K562 (cell line): ENCODE results near the gene AHCY. TPM values are rescaled to one million over a fixed set of nuclear protein-coding genes. Genes with fewer than 3 reads are reported as not detected.
A peak's percentile ranks its signal among the peaks of the same experiment; 100 is the strongest.

ENCODE experiments used
- BACH1 ChIP-seq: fragments of 200-800 bp; sonication (Bioruptor generic); IDR thresholded peaks from 2 replicates; pipeline ENCODE4 v1.6.1; 2016; ENCODE audit warnings: missing genetic modification characterization, missing compliant biosample characterization
- CAMTA2 ChIP-seq: fragments of 250-450 bp; sonication (Bioruptor Pico); conservative IDR thresholded peaks from 2 replicates; pipeline ENCODE4 v1.5.1; 2022
- CREB1 ChIP-seq, 2 experiments: sonication (generic) in 1 of 2; formaldehyde crosslinking in 1 of 2; IDR thresholded peaks; 2 replicates each; pipeline versions ENCODE4 v1.6.1 to v1.8.0; 2012 to 2022; ENCODE audit warnings: inconsistent platforms in 1 of 2, mild to moderate bottlenecking in 1 of 2, missing genetic modification reagents in 1 of 2, moderate library complexity in 1 of 2
- EP400 ChIP-seq: fragments of 450-650 bp; IDR thresholded peaks from 2 replicates; pipeline ENCODE4 v1.6.1; 2017; ENCODE audit warnings: antibody characterized with exemption, mild to moderate bottlenecking, moderate library complexity
- FOSL1 ChIP-seq: fragments of 200-800 bp; sonication (Bioruptor generic); conservative IDR thresholded peaks from 2 replicates; pipeline ENCODE4 v1.6.1; 2016; ENCODE audit warnings: missing genetic modification characterization, missing compliant biosample characterization
- HIVEP1 ChIP-seq: fragments of 250-450 bp; sonication (Bioruptor Pico); IDR thresholded peaks from 2 replicates; pipeline ENCODE4 v1.4.0; 2020; ENCODE audit warnings: mild to moderate bottlenecking
- HOXB6 ChIP-seq: fragments of 250-450 bp; sonication (Bioruptor Pico); IDR thresholded peaks from 2 replicates; pipeline ENCODE4 v1.5.1; 2022; ENCODE audit warnings: mild to moderate bottlenecking, borderline replicate concordance
- KLF1 ChIP-seq: fragments of 450-650 bp; IDR thresholded peaks from 2 replicates; pipeline ENCODE4 v1.6.1; 2016; ENCODE audit warnings: missing genetic modification characterization, missing compliant biosample characterization
- PYGO2 ChIP-seq: fragments of 450-650 bp; IDR thresholded peaks from 2 replicates; pipeline ENCODE4 v1.6.1; 2016; ENCODE audit warnings: mild to moderate bottlenecking, missing genetic modification characterization, moderate library complexity, missing compliant biosample characterization
- SMC3 ChIP-seq: conservative IDR thresholded peaks from 2 replicates; pipeline ENCODE4 v1.6.1; 2011; ENCODE audit warnings: low read depth, low read length, improper control_type of control experiment; ENCODE audit not compliant: insufficient read depth
- SRSF7 ChIP-seq: fragments of 200-400 bp; formaldehyde crosslinking; optimal IDR thresholded peaks from 2 replicates; pipeline ENCODE3; 2017; ENCODE audit warnings: mild to moderate bottlenecking, low read depth, low read length
- ZNF212 ChIP-seq: fragments of 450-650 bp; formaldehyde crosslinking; IDR thresholded peaks from 2 replicates; pipeline ENCODE4 v1.4.0; 2020; ENCODE audit warnings: mild to moderate bottlenecking
- ZNF324 ChIP-seq: fragments of 250-450 bp; sonication (Bioruptor Pico); IDR thresholded peaks from 2 replicates; pipeline ENCODE4 v1.4.0; 2020; ENCODE audit warnings: mild to moderate bottlenecking
- ZNF41 ChIP-seq: fragments of 250-450 bp; sonication (Bioruptor Pico); conservative IDR thresholded peaks from 2 replicates; pipeline ENCODE4 v1.4.0; 2020; ENCODE audit warnings: mild to moderate bottlenecking
- ZNF695 ChIP-seq: fragments of 450-650 bp; formaldehyde crosslinking; IDR thresholded peaks from 2 replicates; pipeline ENCODE4 v1.4.0; 2020; ENCODE audit warnings: mild to moderate bottlenecking, moderate library complexity
- ZNF76 ChIP-seq: fragments of 250-450 bp; sonication (Bioruptor Pico); IDR thresholded peaks from 2 replicates; pipeline ENCODE4 v1.4.0; 2020; ENCODE audit warnings: mild to moderate bottlenecking, moderate library complexity, borderline replicate concordance
- ZNF778 ChIP-seq: fragments of 450-650 bp; formaldehyde crosslinking; IDR thresholded peaks from 2 replicates; pipeline ENCODE4 v1.4.0; 2020; ENCODE audit warnings: mild to moderate bottlenecking, moderate library complexity
- ZSCAN29 ChIP-seq: fragments of 450-650 bp; IDR thresholded peaks from 2 replicates; pipeline ENCODE4 v1.6.1; 2017
- polyA plus RNA-seq, 8 experiments: library from polyadenylated mRNA; depleted of rRNA in 4 of 8; stranded (reverse) in 5 of 8; unstranded in 3 of 8; fragments of >200 nt; fragmentation: Nextera tagmentation in 2 of 8; fragmentation: Illumina TruSeq in 1 of 8; extraction: Ambion mirVana in 2 of 8; extraction: Trizol in 1 of 8; gene quantifications; 2 replicates each; pipeline versions ENCODE4 v1.2.1 to v1.2.3, GENCODE V29; 2011 to 2014; ENCODE audit warnings: inconsistent platforms in 1 of 8, missing spikeins in 1 of 8
- total RNA-seq, 7 experiments: library from RNA; depleted of rRNA in 6 of 7; stranded (reverse); fragments of >200 nt in 6 of 7; fragmentation: Illumina TruSeq in 2 of 7; extraction: Trizol in 2 of 7; gene quantifications; 2 replicates each; pipeline versions ENCODE4 v1.2.1 to v1.2.3, GENCODE V29; 2011 to 2021; ENCODE audit warnings: low replicate concordance in 1 of 7
- TF ChIP-seq, protein P1 (sequence below): IDR thresholded peaks from 2 replicates; pipeline ENCODE4 v1.6.1; 2012; ENCODE audit warnings: low read depth, low read length, improper control_type of control experiment, borderline replicate concordance
- TF ChIP-seq, protein P2 (sequence below): fragments of 450-650 bp; IDR thresholded peaks from 2 replicates; pipeline ENCODE4 v1.6.1; 2014; ENCODE audit warnings: low read depth, mild to moderate bottlenecking, moderate library complexity, borderline replicate concordance
- TF ChIP-seq, protein P3 (sequence below): sonication (generic); formaldehyde crosslinking; IDR thresholded peaks from 2 replicates; pipeline ENCODE4 v1.8.0; 2022; ENCODE audit warnings: mild to moderate bottlenecking, missing genetic modification reagents
- TF ChIP-seq, protein P4 (sequence below): fragments of 150-350 bp; IDR thresholded peaks from 2 replicates; pipeline ENCODE4 v1.6.1; 2014; ENCODE audit warnings: low read depth, mild to moderate bottlenecking, low read length, borderline replicate concordance

The AHCY gene
- total and polyA plus RNA-seq, 9 of the 15 experiments (the other 6 are each of a cell fraction or from before 2014, with no cell fraction given): 82.5 to 269 (median 190) TPM

DNA sequence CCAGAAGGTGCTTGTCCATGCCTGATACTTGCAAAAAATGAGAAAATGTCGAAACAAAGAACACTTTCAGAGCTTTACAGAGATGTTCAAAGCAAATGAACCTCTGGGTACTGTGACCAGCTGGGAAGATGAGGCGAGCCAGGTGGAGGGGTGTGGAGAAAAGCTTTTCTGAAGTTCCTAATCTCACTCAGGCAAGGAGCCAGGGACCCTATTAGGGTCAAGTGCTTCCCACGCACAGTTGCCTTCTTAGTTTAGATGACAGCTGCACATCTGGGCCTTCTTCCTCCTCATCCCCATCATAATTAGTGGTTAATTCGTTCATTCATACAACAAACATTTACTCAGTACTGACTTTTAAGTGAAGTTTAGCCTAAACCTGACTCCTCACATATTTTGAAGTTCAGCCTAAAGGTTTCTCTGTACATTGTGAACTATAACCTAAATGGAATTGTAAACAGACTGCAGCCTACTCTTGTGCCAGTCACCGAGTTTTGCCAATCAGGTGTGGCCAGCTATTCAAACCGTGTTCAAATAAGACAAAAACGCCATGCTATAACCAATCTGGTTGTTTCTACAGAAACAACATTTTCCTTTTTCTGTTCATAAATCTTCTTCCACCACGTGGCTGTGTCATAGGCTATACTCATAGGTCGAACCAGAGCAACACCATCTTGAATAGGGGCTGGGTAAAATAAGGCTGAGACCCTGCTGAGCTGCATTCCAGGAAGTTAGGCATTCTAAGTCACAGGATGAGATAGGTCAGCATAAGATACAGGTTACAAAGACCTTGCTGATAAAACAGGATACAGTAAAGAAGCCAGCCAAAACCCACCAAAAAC, 19.3 kb upstream of the AHCY start (continued):
- TF ChIP-seq KLF1 (tag) (0 out of 2 replicates have a peak, but pooled peaks have one; percentile 33), HIVEP1 (CRISPR knock-in tag) (no peak), ZNF41 (CRISPR knock-in tag) (peak; percentile 64), SRSF7 (no peak), FOSL1 (tag) (peak; percentile 58; the same call in 1 of the 2 replicates), BACH1 (tag) (peak; percentile 84), SMC3 (no peak), CREB1 (IDR thresholded peaks at IDR 0.05) (no peak), CREB1 (CRISPR knock-in tag; IDR thresholded peaks at IDR 0.05) (no peak), ZNF212 (no peak), PYGO2 (tag) (peak; percentile 85), ZSCAN29 (no peak), EP400 (peak; percentile 24; the same call in 1 of the 2 replicates), ZNF324 (CRISPR knock-in tag) (no peak), ZNF778 (CRISPR knock-in tag) (no peak), ZNF76 (CRISPR knock-in tag) (peak; percentile 95), ZNF695 (CRISPR knock-in tag) (no peak), HOXB6 (CRISPR knock-in tag) (no peak), CAMTA2 (no peak)
- TF ChIP-seq, protein P1, sequence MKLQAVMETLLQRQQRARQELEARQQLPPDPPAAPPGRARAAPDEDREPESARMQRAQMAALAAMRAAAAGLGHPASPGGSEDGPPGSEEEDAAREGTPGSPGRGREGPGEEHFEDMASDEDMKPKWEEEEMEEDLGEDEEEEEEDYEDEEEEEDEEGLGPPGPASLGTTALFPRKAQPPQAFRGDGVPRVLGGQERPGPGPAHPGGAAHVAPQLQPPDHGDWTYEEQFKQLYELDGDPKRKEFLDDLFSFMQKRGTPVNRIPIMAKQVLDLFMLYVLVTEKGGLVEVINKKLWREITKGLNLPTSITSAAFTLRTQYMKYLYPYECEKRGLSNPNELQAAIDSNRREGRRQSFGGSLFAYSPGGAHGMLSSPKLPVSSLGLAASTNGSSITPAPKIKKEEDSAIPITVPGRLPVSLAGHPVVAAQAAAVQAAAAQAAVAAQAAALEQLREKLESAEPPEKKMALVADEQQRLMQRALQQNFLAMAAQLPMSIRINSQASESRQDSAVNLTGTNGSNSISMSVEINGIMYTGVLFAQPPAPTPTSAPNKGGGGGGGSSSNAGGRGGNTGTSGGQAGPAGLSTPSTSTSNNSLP: no peak
- TF ChIP-seq, protein P2, sequence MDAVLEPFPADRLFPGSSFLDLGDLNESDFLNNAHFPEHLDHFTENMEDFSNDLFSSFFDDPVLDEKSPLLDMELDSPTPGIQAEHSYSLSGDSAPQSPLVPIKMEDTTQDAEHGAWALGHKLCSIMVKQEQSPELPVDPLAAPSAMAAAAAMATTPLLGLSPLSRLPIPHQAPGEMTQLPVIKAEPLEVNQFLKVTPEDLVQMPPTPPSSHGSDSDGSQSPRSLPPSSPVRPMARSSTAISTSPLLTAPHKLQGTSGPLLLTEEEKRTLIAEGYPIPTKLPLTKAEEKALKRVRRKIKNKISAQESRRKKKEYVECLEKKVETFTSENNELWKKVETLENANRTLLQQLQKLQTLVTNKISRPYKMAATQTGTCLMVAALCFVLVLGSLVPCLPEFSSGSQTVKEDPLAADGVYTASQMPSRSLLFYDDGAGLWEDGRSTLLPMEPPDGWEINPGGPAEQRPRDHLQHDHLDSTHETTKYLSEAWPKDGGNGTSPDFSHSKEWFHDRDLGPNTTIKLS: no peak
- TF ChIP-seq, protein P3, sequence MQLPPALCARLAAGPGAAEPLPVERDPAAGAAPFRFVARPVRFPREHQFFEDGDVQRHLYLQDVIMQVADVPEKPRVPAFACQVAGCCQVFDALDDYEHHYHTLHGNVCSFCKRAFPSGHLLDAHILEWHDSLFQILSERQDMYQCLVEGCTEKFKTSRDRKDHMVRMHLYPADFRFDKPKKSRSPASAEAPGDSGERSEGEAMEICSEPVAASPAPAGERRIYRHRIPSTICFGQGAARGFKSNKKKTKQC (CRISPR knock-in tag): no peak
- TF ChIP-seq, protein P4, sequence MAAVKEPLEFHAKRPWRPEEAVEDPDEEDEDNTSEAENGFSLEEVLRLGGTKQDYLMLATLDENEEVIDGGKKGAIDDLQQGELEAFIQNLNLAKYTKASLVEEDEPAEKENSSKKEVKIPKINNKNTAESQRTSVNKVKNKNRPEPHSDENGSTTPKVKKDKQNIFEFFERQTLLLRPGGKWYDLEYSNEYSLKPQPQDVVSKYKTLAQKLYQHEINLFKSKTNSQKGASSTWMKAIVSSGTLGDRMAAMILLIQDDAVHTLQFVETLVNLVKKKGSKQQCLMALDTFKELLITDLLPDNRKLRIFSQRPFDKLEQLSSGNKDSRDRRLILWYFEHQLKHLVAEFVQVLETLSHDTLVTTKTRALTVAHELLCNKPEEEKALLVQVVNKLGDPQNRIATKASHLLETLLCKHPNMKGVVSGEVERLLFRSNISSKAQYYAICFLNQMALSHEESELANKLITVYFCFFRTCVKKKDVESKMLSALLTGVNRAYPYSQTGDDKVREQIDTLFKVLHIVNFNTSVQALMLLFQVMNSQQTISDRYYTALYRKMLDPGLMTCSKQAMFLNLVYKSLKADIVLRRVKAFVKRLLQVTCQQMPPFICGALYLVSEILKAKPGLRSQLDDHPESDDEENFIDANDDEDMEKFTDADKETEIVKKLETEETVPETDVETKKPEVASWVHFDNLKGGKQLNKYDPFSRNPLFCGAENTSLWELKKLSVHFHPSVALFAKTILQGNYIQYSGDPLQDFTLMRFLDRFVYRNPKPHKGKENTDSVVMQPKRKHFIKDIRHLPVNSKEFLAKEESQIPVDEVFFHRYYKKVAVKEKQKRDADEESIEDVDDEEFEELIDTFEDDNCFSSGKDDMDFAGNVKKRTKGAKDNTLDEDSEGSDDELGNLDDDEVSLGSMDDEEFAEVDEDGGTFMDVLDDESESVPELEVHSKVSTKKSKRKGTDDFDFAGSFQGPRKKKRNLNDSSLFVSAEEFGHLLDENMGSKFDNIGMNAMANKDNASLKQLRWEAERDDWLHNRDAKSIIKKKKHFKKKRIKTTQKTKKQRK: no peak
